Measurements from ENCODE around the gene ARHGAP15.

The ARHGAP15 gene

GRCh38 chr2:143560724-143561123, 431.5 kb downstream of the ARHGAP15 start:
- Histone ChIP-seq H3K36me3 (ENCODE audit: control insufficient read depth, insufficient read depth, low read length) (no peaks in the 10 kb centered on the region), H3K4me3 (ENCODE audit: low read length) (no peak overlapping the region), H3K9ac (ENCODE audit: low read length) (no peak overlapping the region), H3K27me3 (ENCODE audit: control insufficient read depth, insufficient read depth, low read length) (no peaks in the 10 kb centered on the region), H3K27ac (ENCODE audit: low read depth, low read length) (no peak overlapping the region), H3K4me1 (ENCODE audit: control insufficient read depth, insufficient read depth, low read length) (no peaks in the 10 kb centered on the region)

- no peaks in the 10 kb centered on the region for H3K4me1 ChIP-seq (ENCODE audit: control insufficient read depth, insufficient read depth, low read length)
- H3K9ac ChIP-seq (ENCODE audit: low read length), result no peak overlapping the region
- no peak overlapping the region for H3K27ac ChIP-seq (ENCODE audit: low read depth, low read length)
- no peaks in the 10 kb centered on the region for H3K27me3 ChIP-seq (ENCODE audit: control insufficient read depth, insufficient read depth, low read length)
- no peak overlapping the region for H3K4me3 ChIP-seq (ENCODE audit: low read length)
- no peaks in the 10 kb centered on the region for H3K36me3 ChIP-seq (ENCODE audit: control insufficient read depth, insufficient read depth, low read length)
These were observed 435.2 kb downstream of the ARHGAP15 start for GRCh38 chr2:143564419-143564818.

DNA sequence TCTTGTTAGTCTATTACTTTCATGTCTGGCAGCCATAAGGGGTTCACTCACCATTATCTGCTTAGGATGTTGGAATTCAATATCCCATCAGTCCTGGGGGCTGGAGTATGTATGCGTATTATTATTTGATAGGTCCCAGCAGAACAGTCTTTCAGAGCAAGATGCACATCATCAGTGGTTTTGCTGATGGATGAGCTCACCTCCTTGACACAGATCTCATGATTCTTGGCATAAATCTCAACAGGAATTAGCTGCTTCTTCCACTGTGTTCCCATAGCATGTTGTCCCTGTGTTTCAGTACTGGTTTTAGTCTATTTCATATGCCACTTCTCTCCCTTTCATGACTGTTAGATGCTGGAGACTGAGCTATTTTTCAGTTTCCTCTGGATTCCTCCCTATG, 442.5 kb downstream of the ARHGAP15 start:
- H3K9ac ChIP-seq (ENCODE audit: low read length), result no peak overlapping the region
- H3K36me3 ChIP-seq (ENCODE audit: control insufficient read depth, insufficient read depth, low read length), result no peaks in the 10 kb centered on the region
- H3K27me3 ChIP-seq (ENCODE audit: control insufficient read depth, insufficient read depth, low read length), result no peaks in the 10 kb centered on the region
- no peak overlapping the region for H3K27ac ChIP-seq (ENCODE audit: low read depth, low read length)
- H3K4me3 ChIP-seq (ENCODE audit: low read length), result no peak overlapping the region
- no peaks in the 10 kb centered on the region for H3K4me1 ChIP-seq (ENCODE audit: control insufficient read depth, insufficient read depth, low read length)

DNA sequence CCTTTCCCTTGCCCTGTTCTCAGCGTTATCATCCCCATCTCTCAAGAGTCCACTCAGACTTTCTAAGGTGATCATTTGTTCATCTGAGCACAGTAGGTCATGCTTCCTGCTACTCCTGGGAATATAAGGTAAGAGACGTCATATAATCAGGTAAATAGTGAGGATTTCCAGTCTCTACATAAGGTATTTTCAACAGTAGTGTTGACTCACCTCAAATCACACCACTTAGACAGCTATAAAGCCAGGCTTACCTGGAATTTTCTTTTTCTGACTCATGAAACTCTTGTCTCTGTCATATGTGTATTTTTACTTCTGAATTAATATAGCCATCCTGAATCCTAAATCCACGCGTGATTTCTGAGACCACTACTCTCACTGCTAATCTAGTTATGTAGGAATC, 443.2 kb downstream of the ARHGAP15 start:
- Histone ChIP-seq H3K27me3 (ENCODE audit: control insufficient read depth, insufficient read depth, low read length) (no peaks in the 10 kb centered on the region), H3K4me3 (ENCODE audit: low read length) (no peak overlapping the region), H3K36me3 (ENCODE audit: control insufficient read depth, insufficient read depth, low read length) (no peaks in the 10 kb centered on the region), H3K27ac (ENCODE audit: low read depth, low read length) (no peak overlapping the region), H3K9ac (ENCODE audit: low read length) (no peak overlapping the region), H3K4me1 (ENCODE audit: control insufficient read depth, insufficient read depth, low read length) (no peaks in the 10 kb centered on the region)

DNA sequence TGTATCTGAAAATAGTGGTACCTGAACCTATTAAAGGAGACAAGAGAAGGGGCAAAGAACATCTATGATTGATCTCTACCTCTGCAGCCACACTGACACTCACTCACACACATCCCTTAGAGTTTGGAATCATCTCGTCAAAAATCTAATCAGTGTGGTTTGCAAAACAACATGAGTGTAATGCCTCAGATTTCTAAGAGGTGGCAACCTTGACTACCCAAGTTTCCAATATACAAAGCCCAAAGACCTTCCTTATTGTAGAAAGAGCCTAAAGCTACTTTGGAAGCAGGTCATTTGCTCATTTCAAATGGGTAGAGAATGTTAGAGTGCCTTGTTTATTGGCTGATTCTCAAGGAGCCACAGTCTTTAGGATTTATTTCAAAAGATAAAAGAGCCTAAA, 444.9 kb downstream of the ARHGAP15 start:
- no peak overlapping the region for H3K4me3 ChIP-seq (ENCODE audit: low read length)
- no peaks in the 10 kb centered on the region for H3K27me3 ChIP-seq (ENCODE audit: control insufficient read depth, insufficient read depth, low read length)
- no peaks in the 10 kb centered on the region for H3K36me3 ChIP-seq (ENCODE audit: control insufficient read depth, insufficient read depth, low read length)
- no peak overlapping the region for H3K9ac ChIP-seq (ENCODE audit: low read length)
- H3K4me1 ChIP-seq (ENCODE audit: control insufficient read depth, insufficient read depth, low read length), result no peaks in the 10 kb centered on the region
- no peak overlapping the region for H3K27ac ChIP-seq (ENCODE audit: low read depth, low read length)

DNA sequence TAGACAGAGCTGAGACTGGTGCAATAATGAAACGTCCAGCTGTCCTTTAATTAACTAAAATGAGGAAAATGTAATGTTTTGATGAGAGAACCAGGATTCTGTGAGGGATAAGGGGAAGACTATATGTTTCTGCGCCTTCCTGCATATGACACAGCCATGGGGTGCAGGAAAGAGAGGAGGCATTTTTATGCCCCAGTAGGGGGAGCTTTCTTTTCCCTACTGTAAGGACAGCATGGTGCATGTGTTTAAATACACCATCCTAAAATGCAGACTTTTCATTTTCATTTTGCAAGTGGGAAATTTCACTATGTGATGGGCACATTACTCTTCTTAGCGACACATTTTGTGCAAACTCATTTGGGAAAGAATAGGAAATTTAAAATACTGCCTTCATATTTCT, 446.1 kb downstream of the ARHGAP15 start:
- Histone ChIP-seq H3K27me3 (ENCODE audit: control insufficient read depth, insufficient read depth, low read length) (no peaks in the 10 kb centered on the region), H3K36me3 (ENCODE audit: control insufficient read depth, insufficient read depth, low read length) (no peaks in the 10 kb centered on the region), H3K4me1 (ENCODE audit: control insufficient read depth, insufficient read depth, low read length) (no peaks in the 10 kb centered on the region), H3K9ac (ENCODE audit: low read length) (no peak overlapping the region), H3K4me3 (ENCODE audit: low read length) (no peak overlapping the region), H3K27ac (ENCODE audit: low read depth, low read length) (no peak overlapping the region)

DNA sequence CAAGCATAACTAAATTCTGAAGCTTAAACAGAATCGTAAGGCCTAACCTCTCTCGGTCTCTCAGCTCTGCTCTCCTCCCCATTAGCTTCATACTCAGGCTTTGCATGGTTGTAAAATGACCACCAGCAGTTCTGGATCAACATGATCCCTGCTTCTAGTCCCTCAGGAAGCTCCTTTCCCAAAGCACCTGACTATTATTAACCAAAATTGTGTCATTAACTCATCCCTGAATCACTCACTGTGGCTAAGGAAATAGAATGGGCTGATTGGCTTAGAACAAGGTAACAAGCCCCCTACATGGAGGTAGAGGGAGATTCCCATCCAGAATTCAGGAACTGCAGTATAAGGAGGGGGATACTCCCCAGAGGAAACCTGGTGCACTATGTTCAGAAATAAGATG, 448.3 kb downstream of the ARHGAP15 start:
- Histone ChIP-seq H3K27me3 (ENCODE audit: control insufficient read depth, insufficient read depth, low read length) (no peaks in the 10 kb centered on the region), H3K4me1 (ENCODE audit: control insufficient read depth, insufficient read depth, low read length) (no peaks in the 10 kb centered on the region), H3K4me3 (ENCODE audit: low read length) (no peak overlapping the region), H3K9ac (ENCODE audit: low read length) (no peak overlapping the region), H3K36me3 (ENCODE audit: control insufficient read depth, insufficient read depth, low read length) (no peaks in the 10 kb centered on the region), H3K27ac (ENCODE audit: low read depth, low read length) (no peak overlapping the region)

DNA sequence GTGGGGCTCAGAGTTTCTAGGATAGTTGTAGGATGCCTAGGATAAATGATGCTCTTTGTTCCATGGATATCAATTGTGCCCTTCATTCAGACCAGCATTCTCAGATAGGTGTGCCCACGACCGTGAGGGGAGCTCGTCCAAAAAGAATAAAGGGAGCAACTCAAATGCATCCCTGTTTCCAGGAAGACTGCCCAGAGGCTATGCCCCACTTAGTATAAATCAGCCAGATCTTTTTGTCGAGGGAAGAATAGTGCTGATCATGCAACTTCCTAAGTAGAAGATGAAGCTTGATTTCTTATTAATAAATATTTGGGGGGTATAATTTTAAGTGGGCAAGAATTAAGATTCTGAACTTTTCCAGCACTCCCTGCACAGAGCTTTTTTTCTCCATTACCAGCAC, 450.2 kb downstream of the ARHGAP15 start:
- no peak overlapping the region for H3K27ac ChIP-seq (ENCODE audit: low read depth, low read length)
- H3K36me3 ChIP-seq (ENCODE audit: control insufficient read depth, insufficient read depth, low read length), result no peaks in the 10 kb centered on the region
- no peak overlapping the region for H3K4me3 ChIP-seq (ENCODE audit: low read length)
- no peak overlapping the region for H3K9ac ChIP-seq (ENCODE audit: low read length)
- H3K4me1 ChIP-seq (ENCODE audit: control insufficient read depth, insufficient read depth, low read length), result no peaks in the 10 kb centered on the region
- H3K27me3 ChIP-seq (ENCODE audit: control insufficient read depth, insufficient read depth, low read length), result no peaks in the 10 kb centered on the region

DNA sequence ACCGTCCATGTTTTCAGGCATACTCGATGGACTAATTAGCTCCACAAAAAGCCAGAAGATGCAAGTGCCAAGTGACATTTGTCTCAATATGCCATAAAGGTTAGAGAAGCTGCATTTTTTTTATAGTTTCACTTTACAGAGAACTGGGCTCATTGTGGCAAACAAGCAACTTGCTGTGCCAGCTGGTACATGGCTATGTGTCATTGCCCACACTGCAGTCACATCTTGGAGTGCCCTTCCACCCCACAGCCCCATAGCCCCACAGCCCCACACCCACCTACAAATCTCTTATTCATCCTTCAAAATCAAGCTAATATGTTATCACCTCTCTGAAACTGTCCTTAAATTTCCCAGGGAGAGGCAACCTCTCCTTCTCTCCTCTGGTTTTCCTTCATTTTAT, 451.9 kb downstream of the ARHGAP15 start:
- Histone ChIP-seq H3K9ac (ENCODE audit: low read length) (no peak overlapping the region), H3K36me3 (ENCODE audit: control insufficient read depth, insufficient read depth, low read length) (no peaks in the 10 kb centered on the region), H3K4me3 (ENCODE audit: low read length) (no peak overlapping the region), H3K27me3 (ENCODE audit: control insufficient read depth, insufficient read depth, low read length) (no peaks in the 10 kb centered on the region), H3K4me1 (ENCODE audit: control insufficient read depth, insufficient read depth, low read length) (no peaks in the 10 kb centered on the region), H3K27ac (ENCODE audit: low read depth, low read length) (no peak overlapping the region)

DNA sequence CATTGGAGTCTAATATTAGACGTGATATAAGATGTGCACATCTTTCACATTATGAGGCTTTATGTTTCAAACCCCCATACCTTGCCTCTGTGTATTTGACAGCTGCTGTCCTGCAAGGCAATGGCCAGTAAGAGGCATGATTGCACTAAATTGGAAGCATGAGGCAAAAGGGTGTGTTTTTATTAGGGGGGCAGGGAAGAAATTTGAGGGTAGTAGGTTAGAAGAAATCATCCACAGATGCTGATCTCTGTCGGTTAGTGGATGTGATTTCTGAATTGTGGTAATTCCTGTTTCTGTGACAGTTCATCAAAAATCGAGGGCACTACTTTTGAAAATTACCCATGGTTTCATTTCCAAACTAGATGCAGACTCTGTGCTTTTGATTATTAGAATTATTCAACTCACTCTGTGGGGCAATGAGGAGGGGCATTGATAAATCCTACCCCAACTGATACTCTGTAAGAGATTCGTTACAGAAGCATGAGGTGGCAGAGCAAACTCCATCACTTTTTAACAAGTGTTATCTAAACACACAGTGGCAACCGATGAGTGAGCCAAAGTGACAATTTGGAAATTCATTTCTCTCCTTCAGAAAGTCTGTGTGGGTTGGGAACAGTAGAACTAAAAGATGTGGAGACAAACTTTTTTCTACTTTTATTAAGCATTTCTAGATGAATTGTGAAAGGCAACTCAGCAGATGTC, 453.0 kb downstream of the ARHGAP15 start:
- no peak overlapping the region for H3K27ac ChIP-seq (ENCODE audit: low read depth, low read length)
- H3K4me3 ChIP-seq (ENCODE audit: low read length), result no peak overlapping the region
- H3K9ac ChIP-seq (ENCODE audit: low read length), result no peak overlapping the region
- no peaks in the 10 kb centered on the region for H3K36me3 ChIP-seq (ENCODE audit: control insufficient read depth, insufficient read depth, low read length)
- no peaks in the 10 kb centered on the region for H3K4me1 ChIP-seq (ENCODE audit: control insufficient read depth, insufficient read depth, low read length)
- H3K27me3 ChIP-seq (ENCODE audit: control insufficient read depth, insufficient read depth, low read length), result no peaks in the 10 kb centered on the region

- Histone ChIP-seq H3K36me3 (ENCODE audit: control insufficient read depth, insufficient read depth, low read length) (no peaks in the 10 kb centered on the region), H3K27ac (ENCODE audit: low read depth, low read length) (no peak overlapping the region), H3K9ac (ENCODE audit: low read length) (no peak overlapping the region), H3K4me1 (ENCODE audit: control insufficient read depth, insufficient read depth, low read length) (no peaks in the 10 kb centered on the region), H3K4me3 (ENCODE audit: low read length) (no peak overlapping the region), H3K27me3 (ENCODE audit: control insufficient read depth, insufficient read depth, low read length) (no peaks in the 10 kb centered on the region)
These were observed 455.7 kb downstream of the ARHGAP15 start for GRCh38 chr2:143584936-143585335.

DNA sequence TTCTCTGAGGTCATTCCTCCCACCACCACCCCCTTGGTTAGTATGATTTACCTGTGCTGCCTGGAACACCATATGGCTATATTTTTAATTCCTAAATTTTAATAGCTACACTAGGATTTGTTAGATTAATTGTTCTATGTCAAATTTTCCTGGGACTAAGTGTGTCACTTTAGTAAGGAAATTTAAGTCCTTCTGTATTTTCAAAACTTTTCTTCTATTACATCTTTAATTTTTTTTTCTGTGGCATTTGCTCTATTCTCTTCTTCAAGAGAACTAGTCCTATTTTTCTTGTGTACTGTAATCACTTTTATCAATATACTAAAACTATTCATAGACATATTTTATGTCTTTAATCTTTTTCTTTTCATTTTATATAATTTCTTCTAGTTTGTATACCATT, 456.9 kb downstream of the ARHGAP15 start:
- Histone ChIP-seq H3K4me3 (ENCODE audit: low read length) (no peak overlapping the region), H3K27me3 (ENCODE audit: control insufficient read depth, insufficient read depth, low read length) (no peaks in the 10 kb centered on the region), H3K9ac (ENCODE audit: low read length) (no peak overlapping the region), H3K36me3 (ENCODE audit: control insufficient read depth, insufficient read depth, low read length) (no peaks in the 10 kb centered on the region), H3K27ac (ENCODE audit: low read depth, low read length) (no peak overlapping the region), H3K4me1 (ENCODE audit: control insufficient read depth, insufficient read depth, low read length) (no peaks in the 10 kb centered on the region)

DNA sequence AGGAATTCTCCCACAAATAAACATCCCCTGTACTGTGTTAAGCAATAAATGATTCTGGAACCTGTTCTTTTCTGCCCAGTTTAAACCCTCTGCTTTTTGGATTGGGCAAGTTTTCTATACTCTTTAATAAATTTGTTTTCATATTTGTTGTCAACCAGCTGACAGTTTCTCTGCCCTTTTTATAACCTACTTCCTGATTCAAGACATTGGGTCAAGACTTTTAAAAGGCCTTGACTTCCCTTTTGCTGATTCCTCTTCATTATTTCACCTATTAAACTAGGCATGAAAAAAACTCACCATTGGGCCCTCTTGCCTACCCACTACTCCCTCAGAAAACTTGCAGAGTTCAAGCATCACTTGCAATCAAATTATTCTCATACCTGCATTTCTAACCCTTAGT, 459.5 kb downstream of the ARHGAP15 start:
- Histone ChIP-seq H3K9ac (ENCODE audit: low read length) (no peak overlapping the region), H3K36me3 (ENCODE audit: control insufficient read depth, insufficient read depth, low read length) (no peaks in the 10 kb centered on the region), H3K27ac (ENCODE audit: low read depth, low read length) (no peak overlapping the region), H3K4me1 (ENCODE audit: control insufficient read depth, insufficient read depth, low read length) (no peaks in the 10 kb centered on the region), H3K4me3 (ENCODE audit: low read length) (no peak overlapping the region), H3K27me3 (ENCODE audit: control insufficient read depth, insufficient read depth, low read length) (no peaks in the 10 kb centered on the region)
